GM21825 (cell line): ENCODE measurements around the gene MEIKIN.
"Not testable (repeated sequence)": the region's sequence is repeated elsewhere in the genome, so short reads cannot be mapped to it uniquely, and the experiment has no call there.

ENCODE experiments used
- ATAC-seq: cut with Tn5 transposase; IDR thresholded peaks from one replicate; pipeline ENCODE4 v1.9.1; 2021; ENCODE audit warnings: mild to moderate bottlenecking, moderate library complexity; ENCODE audit not compliant: unreplicated experiment

The MEIKIN gene

GRCh38 chr5:131814990-131815389 lies 130.5 kb downstream of the MEIKIN start:
- no peak for ATAC-seq

DNA sequence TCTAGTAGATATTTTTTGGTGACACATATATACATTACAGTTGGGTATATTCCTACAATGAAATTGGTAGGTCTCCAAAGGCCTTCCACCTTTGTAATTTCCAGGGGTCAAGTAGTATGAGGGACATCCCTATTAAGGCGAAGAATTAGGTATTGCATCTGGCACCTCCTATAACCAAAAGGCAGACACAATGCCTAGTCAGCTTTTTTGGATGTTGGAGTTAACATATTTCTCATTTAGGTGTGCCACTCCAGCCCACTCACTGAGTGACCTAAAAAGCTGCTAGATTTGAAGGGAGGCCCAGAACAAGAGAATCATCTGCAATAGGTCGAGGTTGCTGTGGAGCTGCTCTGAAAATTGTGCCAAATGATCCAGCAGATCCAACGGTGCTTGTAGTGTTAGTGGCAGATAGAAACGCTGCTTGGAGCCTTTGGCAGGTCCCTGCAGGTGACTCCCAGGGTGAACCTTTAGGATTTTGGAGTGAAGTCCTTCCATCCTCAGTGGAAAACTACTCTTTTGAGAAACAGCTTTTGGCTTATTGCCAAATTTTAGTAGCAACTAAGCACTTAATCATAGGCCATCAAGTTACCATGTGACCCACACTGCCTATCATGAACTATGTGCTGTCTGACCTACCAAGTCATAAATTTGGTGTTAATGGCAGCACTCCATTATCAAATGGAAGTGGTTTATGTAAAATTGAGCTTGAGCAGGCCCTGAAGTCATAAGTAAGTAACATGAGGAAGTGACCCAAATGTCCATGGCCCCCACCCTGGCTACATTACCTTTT lies 132.9 kb downstream of the MEIKIN start:
- no peak for ATAC-seq

DNA sequence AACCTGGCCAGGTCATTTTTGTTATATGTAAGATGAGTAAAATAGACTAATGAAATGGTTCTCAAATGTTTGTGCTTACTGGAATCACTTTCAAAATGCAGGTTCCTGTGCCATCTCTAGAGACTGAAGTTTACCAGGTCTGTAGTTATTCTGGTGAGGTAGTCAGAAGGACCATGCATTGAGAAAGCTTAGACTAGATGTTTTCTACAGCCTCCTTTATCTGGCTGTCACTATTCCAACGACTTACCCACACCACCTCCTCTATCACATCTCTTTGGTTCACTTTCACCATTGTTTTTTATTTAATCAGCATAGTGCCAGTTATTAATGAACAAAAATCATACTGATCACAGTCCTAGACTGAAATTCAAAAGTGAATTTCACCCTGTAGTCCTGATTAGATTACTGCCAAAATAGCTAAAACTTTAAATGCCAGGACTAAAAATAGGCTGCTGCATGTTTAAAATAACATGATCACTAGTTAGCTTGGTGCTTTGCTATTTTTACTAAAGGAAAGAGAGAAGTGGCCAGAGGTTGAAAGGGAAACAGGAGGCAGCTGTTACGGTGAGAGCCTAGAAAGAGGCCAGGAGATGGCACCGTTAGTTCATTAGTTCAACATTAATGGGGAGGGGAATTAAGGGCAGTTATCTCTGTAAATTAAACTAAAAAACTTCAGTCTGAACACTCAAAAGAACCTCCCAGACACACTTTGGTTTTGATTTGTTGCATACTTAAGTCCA lies 134.8 kb downstream of the MEIKIN start:
- ATAC-seq, result no peak

GRCh38 chr5:131796793-131797693 lies 148.4 kb downstream of the MEIKIN start, which contains the start of gene FNIP1:
FNIP1 (minus strand) TSS chr5:131797017; CDS start chr5:131796921, 96 bp downstream.
- peak; percentile 96 for ATAC-seq

- peak; percentile 19 for ATAC-seq
These were observed 149.3 kb downstream of the MEIKIN start for GRCh38 chr5:131795879-131796792.

DNA sequence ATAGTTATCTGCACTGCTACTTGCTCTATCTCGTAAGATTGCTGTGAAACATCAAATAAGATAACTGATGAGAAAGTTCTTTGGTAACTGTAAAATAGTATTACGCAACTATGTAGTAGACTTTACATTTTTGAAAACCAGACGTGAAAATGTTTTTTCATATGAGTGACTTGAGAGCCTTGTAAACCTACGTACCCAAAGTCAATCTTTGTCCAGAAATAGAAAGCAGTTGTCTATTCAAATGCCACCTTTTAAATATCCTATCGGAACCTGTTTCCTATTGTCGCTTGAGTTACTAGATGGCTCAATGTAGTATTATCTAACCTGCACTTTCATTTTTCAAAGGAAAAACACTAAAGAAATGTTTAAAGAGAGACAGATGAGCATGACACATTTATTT lies 150.2 kb downstream of the MEIKIN start:
- no peak for ATAC-seq

GRCh38 chr5:131794586-131794985 lies 150.9 kb downstream of the MEIKIN start:
- ATAC-seq, result no peak

DNA sequence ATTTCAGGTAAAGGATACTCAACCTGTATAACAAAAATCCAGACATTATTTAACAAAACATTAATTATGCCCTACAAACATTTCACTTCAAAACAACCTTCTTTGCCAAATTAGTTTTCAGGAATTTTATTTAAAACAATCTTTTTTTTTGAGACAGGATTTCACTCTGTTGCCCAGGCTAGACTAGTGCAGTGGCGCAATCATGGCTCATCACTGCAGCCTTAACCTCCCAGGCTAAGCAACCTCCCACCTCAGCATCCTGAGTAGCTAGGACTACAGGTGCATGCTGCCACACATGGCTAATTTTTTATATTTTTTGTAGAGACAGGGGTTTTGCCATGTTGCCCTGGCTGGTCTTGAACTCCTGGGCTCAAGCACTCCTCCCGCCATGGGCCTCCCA lies 152.6 kb downstream of the MEIKIN start:
- no peak for ATAC-seq

DNA sequence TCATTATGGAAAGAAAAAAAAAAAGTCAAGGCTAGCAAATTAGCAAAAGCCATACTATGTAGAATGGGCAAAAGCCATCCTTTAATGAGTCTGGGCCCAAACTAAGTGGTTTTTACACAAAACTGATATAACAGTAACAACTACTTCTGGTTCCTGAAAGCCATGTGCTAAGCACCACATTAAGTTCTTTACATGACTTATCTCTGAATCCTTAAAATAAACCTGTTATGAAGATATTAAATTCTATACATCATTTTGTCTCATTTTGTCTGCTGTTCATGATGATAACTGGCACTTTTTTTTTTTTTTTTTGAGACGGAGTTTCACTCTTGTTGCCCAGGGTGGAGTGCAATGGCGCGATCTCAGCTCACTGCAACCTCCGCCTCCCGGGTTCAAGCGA lies 153.6 kb downstream of the MEIKIN start:
- no peak for ATAC-seq

DNA sequence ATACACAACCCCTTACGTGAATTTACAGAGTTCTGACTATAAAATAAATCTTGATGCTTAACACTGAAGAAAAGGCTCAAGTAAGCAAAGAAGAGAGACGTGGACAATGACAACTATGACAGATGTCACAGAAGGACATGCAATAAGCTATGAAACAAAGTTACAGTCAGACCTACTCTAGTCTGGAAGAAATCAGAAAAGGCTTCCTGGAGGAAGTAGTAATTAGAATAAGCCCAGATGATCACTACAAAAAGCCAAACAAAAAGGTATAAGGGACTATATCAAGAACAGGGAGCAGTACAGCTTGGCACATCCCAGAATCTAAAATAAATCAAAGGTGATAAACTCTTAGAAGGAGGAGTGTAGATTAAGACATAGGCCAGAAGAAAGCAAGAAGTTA lies 154.9 kb downstream of the MEIKIN start:
- no peak for ATAC-seq

GRCh38 chr5:131789765-131790164 lies 155.7 kb downstream of the MEIKIN start:
- ATAC-seq, result no peak

GRCh38 chr5:131787736-131788135 lies 157.7 kb downstream of the MEIKIN start:
- ATAC-seq, result no peak

DNA sequence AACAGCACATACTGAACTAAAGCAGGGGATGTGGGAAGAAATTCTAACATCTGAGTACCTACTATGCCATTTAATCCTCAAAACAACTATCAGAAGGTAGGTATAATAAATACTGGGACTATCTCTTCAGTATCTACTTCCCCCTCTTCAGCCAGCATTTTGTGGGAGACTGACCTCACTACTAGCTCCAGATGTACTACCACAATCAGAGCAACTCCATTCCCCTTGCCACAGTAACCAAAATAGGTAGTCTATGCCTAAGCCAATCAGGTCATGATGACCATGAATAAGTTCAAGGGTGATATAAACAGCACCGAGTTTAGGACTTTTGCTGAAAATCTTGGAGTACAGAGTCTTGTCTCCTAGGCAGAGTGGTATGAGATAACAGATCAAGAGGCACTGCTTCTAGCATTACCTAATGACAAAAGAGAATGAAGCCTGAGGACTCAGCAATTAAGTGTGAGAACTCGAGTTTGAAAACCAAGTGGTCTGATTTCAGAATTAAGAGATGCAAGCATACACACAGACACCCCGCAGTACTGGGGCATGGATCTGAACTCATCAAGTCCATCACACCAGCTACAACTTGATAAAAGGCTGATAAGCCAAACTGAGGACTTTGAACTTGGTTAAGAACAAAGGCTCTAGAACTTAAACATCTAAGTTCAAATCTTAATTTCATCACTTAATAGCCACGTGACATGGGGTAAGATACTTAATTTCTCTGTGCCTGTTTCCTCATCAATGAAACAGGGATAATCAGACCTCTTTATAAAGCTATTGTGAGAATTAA lies 158.4 kb downstream of the MEIKIN start:
- ATAC-seq, result no peak

DNA sequence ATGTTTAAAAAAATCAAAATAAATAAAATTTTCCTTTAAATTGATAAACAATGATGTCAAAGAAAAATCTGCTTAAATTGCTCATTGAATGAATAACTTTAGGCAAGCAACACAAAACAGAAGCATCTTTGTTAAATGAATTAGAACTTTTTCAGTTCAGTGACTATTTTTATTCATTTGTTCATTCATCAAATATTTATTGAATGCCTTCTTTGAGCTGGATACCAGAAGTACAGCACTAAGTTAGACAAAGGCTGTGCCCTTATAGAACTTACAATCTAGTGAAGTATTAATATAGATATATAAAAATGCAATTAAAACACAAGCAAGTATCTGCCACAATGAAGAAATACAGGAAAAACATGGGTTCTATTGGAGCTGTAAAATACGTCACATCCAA lies 159.4 kb downstream of the MEIKIN start:
- no peak for ATAC-seq

- no peak for ATAC-seq
These were observed 161.6 kb downstream of the MEIKIN start for GRCh38 chr5:131783874-131784273.

DNA sequence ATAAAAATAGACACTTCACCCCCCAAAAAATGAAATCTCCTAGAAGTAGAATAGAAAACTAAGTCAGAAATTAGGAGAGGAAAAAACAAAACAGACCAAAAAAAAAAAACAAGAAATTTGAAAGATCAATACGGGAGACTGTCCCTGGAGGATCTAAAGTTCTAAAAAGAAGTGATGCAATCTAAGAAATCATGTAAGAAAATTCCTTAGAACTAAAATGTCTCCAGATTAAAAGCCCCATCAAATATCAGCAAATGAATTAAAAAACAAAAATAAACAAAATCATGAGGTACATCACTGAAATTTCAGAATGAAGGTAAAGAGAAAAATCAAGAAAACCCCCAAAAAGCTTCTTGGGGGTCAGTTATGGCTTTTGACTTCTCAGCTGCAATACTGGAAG lies 162.1 kb downstream of the MEIKIN start:
- no peak for ATAC-seq

- no peak for ATAC-seq
These were observed 162.7 kb downstream of the MEIKIN start for GRCh38 chr5:131782717-131783116.

- not testable (repeated sequence) for ATAC-seq
These were observed 167.3 kb downstream of the MEIKIN start for GRCh38 chr5:131778141-131778540.

DNA sequence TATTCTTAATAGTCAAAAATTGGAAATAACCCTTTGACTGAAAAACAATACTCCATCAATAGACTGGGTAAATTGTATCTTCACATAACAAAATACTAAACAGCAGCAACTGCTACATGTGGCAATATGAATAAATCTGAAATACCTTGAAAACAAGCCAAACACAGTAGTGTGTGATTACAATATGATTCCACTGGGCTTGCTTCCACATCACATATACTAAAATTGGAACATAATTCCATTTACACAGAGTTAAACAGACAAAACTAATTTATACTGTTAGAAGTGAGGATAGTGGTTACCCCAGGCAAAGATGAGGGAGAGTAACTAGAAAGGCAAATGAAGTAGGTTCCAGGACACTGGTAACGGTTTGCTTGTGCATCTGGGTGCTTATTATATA lies 169.0 kb downstream of the MEIKIN start:
- ATAC-seq, result no peak
